ENCODE results near the gene RAET1L. TPM values are rescaled to one million over a fixed set of nuclear protein-coding genes. Genes with fewer than 3 reads are reported as not detected.
"Not testable (repeated sequence)": the region's sequence is repeated elsewhere in the genome, so short reads cannot be mapped to it uniquely, and the experiment has no call there.

The RAET1L gene
- total and polyA plus RNA-seq, 9 of the 15 experiments (the other 6 are each of a cell fraction or from before 2014, with no cell fraction given), result not detected

DNA sequence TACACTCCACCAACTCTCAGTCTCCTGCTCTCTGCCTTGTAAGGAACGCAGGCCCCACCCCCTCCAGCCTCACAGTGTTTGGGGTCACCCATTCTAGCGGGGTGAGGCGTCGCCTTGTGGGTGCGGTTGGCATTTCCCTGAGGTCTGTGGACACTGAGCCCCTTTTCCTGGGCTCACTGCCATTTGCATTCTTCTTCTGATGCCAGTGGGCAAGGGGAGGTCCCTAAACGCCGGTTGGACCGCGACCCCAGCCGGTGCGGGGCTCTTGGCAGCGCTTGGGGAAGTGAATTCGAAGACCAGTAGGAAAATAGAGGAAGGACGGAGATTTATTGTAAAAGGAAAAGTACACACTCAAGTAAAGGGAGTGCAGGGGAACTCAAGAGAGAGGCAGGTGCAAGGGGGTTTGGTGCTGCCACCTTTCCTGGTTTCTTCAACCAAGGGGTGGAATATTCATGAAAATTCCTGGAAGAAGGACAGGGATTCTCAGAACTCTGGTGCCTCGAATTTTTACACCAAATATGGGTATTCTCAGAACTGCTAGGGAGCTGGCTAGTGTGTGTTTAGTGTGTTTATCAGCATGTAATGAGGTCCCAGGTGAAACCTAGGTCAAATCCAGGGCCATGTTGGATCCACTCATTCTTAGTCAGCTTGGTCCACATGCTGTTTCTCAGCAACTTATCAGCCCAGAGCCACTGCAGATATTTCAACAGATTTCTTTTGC is 9.9 kb downstream of the RAET1L start:
- H3K4me3 ChIP-seq; H3K9me3 ChIP-seq (replicated peaks; ENCODE audit: control insufficient read depth, insufficient read depth, low read depth, low read length); H3K9me1 ChIP-seq (ENCODE audit: control insufficient read depth, insufficient read depth, low read length); in situ Hi-C loops (cut with MboI); H4K20me1 ChIP-seq (replicated peaks; ENCODE audit: control insufficient read depth, insufficient read depth, low read length); H3K36me3 ChIP-seq (ENCODE audit: control insufficient read depth, insufficient read depth, low read length); BruUV-seq (replicated peaks); H3K79me2 ChIP-seq (ENCODE audit: control insufficient read depth, insufficient read depth, low read length); TF ChIP-seq TEAD4 (CRISPR knock-in tag; IDR thresholded peaks at IDR 0.05; ENCODE audit: borderline replicate concordance); MYC (CRISPR knock-in tag; IDR thresholded peaks at IDR 0.05; ENCODE audit: borderline replicate concordance, low read depth): not testable (repeated sequence)
- Histone ChIP-seq H2AFZ (ENCODE audit: low read depth, low read length) (peak overlapping the region; percentile 79), H3K4me1 (replicated peaks in 1 of 2; ENCODE audit: control insufficient read depth in 2 of 2, insufficient read depth in 2 of 2, low read length in 2 of 2) (peaks cover 18 to 21% of the 10 kb centered on the region in 2 experiments; a peak in 4 of 5 replicates), H3K4me2 (ENCODE audit: insufficient read depth, low read length) (peak overlapping the region; percentile 63), H3K27ac (ENCODE audit: extremely low read depth, low read depth, low read length) (peak overlapping the region; percentile 28; the same call in 2 of the 3 replicates), H3K9ac (ENCODE audit: insufficient read depth in 1 of 2, low read depth in 2 of 2, low read length in 2 of 2) (peak overlapping the region; percentile 38 to 77; a peak in 3 of 4 replicates), H3K27me3 (ENCODE audit: control insufficient read depth in 2 of 2, insufficient read depth in 2 of 2, low read length in 2 of 2) (peaks cover 3 to 14% of the 10 kb centered on the region in 2 experiments; a peak in 4 of 5 replicates)
- FAIRE-seq (peak; percentile 79), DNase-seq (ENCODE audit: extremely low read depth in 1 of 4, low spot score in 3 of 4) (peak; percentile 47 to 74 (median 58)), ATAC-seq (peak; percentile 86)
- CTCF ChIA-PET (ENCODE audit: low intra/inter-chr PET ratio), result interaction anchor here (0.8 to 4.4 kb wide), 2 partner anchors 10 to 80 kb away, joined by 3 to 70 read pairs; partner anchors contain the start of gene RAET1L
- under 1% methylated on average over 15 of the region's 15 CpGs for WGBS (ENCODE audit: insufficient coverage, low coverage, missing lambda C conversion rate)
- intact Hi-C loops (cut with micrococcal nuclease), result loop anchor here (5.0 kb wide), 1 partner anchor 173 kb away; no protein-coding TSS in a partner anchor
- POLR2A ChIA-PET, result interaction anchor here (0.8 kb wide), 1 partner anchor 39 kb away, joined by 3 read pairs; no protein-coding TSS in a partner anchor
- TF ChIP-seq ARID1B (IDR thresholded peaks at IDR 0.05) (peak; percentile 73), RCOR1 (IDR thresholded peaks at IDR 0.05; ENCODE audit: borderline replicate concordance in 1 of 2, low read depth in 2 of 2, low read length in 2 of 2) (peak in 1 of 2 experiments; percentile 44; a peak in 2 of 4 replicates), TEAD4 (IDR thresholded peaks at IDR 0.05; ENCODE audit: low read length) (0 out of 2 replicates have a peak, but pooled peaks have one; percentile 7), EP300 (IDR thresholded peaks at IDR 0.05; ENCODE audit: low read length) (peak; percentile 57), SMARCA4 (IDR thresholded peaks at IDR 0.05) (peak; percentile 38), NBN (IDR thresholded peaks at IDR 0.05; ENCODE audit: low read depth) (0 out of 2 replicates have a peak, but pooled peaks have one; percentile 18), ATF7 (IDR thresholded peaks at IDR 0.05) (peak; percentile 31; the same call in 1 of the 2 replicates), STAT5A (IDR thresholded peaks at IDR 0.05; ENCODE audit: borderline replicate concordance, low read length) (peak; percentile 72), TAL1 (IDR thresholded peaks at IDR 0.05) (peak; percentile 60), CBFA2T2 (conservative IDR thresholded peaks at IDR 0.05) (peak; percentile 51), MEIS2 (IDR thresholded peaks at IDR 0.05; ENCODE audit: partially characterized antibody) (peak; percentile 13), DPF2 (IDR thresholded peaks at IDR 0.05) (peak; percentile 59), ESRRA (IDR thresholded peaks at IDR 0.05; ENCODE audit: borderline replicate concordance, low read depth) (peak; percentile 67), NCOR1 (IDR thresholded peaks at IDR 0.05) (peak; percentile 50), MYC (IDR thresholded peaks at IDR 0.05; ENCODE audit: low read depth, low read length) (peak; percentile 46; the same call in 1 of the 2 replicates), YY1 (IDR thresholded peaks at IDR 0.05; ENCODE audit: borderline replicate concordance in 1 of 3, control insufficient read depth in 1 of 3, extremely low read depth in 1 of 3, insufficient read depth in 3 of 3, insufficient read length in 1 of 3, insufficient replicate concordance in 2 of 3, low read depth in 1 of 3, low read length in 2 of 3) (peak in 1 of 3 experiments; percentile 53), CTBP1 (IDR thresholded peaks at IDR 0.05; ENCODE audit: borderline replicate concordance) (peak; percentile 71; the same call in 1 of the 2 replicates), HDAC3 (IDR thresholded peaks at IDR 0.05; ENCODE audit: borderline replicate concordance, partially characterized antibody) (peak; percentile 46), EHMT2 (IDR thresholded peaks at IDR 0.05) (peak; percentile 85), SPI1 (IDR thresholded peaks at IDR 0.05; ENCODE audit: borderline replicate concordance, low read depth, low read length) (0 out of 2 replicates have a peak, but pooled peaks have one; percentile 7), HNRNPLL (IDR thresholded peaks at IDR 0.05; ENCODE audit: low read depth, low read length, poor library complexity, severe bottlenecking) (peak; percentile 47), ZNF584 (CRISPR knock-in tag; IDR thresholded peaks at IDR 0.05; ENCODE audit: low read depth) (0 out of 2 replicates have a peak, but pooled peaks have one; percentile 3)

Data from K562 (cell line).